Body of pancreas (tissue), 4 donors: ENCODE results near the gene SLC26A8.

Source experiments
- CTCF ChIP-seq, 7 experiments: fragments of 450-650 bp in 4 of 7; fragments of 200-600 bp in 3 of 7; sonication (generic) in 3 of 7; IDR thresholded peaks; one replicate each; pipeline ENCODE4 v1.5.1; 2016 to 2019; ENCODE audit warnings: antibody characterized with exemption in 7 of 7
- POLR2A ChIP-seq, 3 donors: fragments of 450-650 bp; IDR thresholded peaks; one replicate each; pipeline ENCODE4 v1.6.1; 2016; ENCODE audit warnings: antibody characterized with exemption in 3 of 3, mild to moderate bottlenecking in 2 of 3

- TF ChIP-seq CTCF (IDR thresholded peaks at IDR 0.05) = no peak
- no peak for TF ChIP-seq POLR2A (IDR thresholded peaks at IDR 0.05)
These were observed 94.8 kb downstream of the SLC26A8 start for GRCh38 chr6:35929601-35930000.
